AG04450 (cell line): ENCODE measurements around the gene CPNE2. TPM values are rescaled to one million over a fixed set of nuclear protein-coding genes. Genes with fewer than 3 reads are reported as not detected.

Source experiments
- CTCF ChIA-PET: fragments of 300-600, 350-600 bp; formaldehyde crosslinking; extraction: SDS; loops from one replicate; lab custom pipeline; 2022; ENCODE audit warnings: antibody characterized with exemption, inconsistent platforms; lab: Charles Lee
- POLR2A ChIA-PET: fragments of 350-600 bp; formaldehyde crosslinking; extraction: SDS; loops from one replicate; lab custom pipeline; 2021; ENCODE audit warnings: antibody characterized with exemption, inconsistent platforms; lab: Yijun Ruan, JAX
- DNase-seq: peaks from one replicate; pipeline ENCODE4 v3.0.0-alpha.2; 2011; ENCODE audit warnings: low read depth, low spot score
- H3K27ac ChIP-seq: one replicate; pipeline ENCODE4 v1.5.1; 2012; ENCODE audit warnings: low read depth, low read length, control low read depth
- H3K27me3 ChIP-seq: one replicate; pipeline ENCODE4 v1.6.0; 2012; ENCODE audit warnings: low read length; ENCODE audit not compliant: control insufficient read depth, insufficient read depth
- H3K4me3 ChIP-seq: 2 replicates; pipeline ENCODE4 v1.5.1; 2011; ENCODE audit warnings: mild to moderate bottlenecking, low read depth, low read length, control low read depth
- H3K9me3 ChIP-seq: 2 replicates; pipeline ENCODE4 v1.5.1; 2012; ENCODE audit warnings: low read length; ENCODE audit not compliant: control insufficient read depth, insufficient read depth
- polyA plus RNA-seq: library from polyadenylated mRNA; depleted of rRNA; stranded (reverse); fragments of >200 nt; gene quantifications from 2 replicates; pipeline ENCODE4 v1.2.3, GENCODE V29; 2011
- TF ChIP-seq, protein P1 (sequence below): IDR thresholded peaks from 2 replicates; pipeline ENCODE4 v1.5.1; 2011; ENCODE audit warnings: low read depth, low read length, control low read depth, inconsistent platforms

Gene CPNE2
- polyA plus RNA-seq, 1 experiment: 26.2 TPM

DNA sequence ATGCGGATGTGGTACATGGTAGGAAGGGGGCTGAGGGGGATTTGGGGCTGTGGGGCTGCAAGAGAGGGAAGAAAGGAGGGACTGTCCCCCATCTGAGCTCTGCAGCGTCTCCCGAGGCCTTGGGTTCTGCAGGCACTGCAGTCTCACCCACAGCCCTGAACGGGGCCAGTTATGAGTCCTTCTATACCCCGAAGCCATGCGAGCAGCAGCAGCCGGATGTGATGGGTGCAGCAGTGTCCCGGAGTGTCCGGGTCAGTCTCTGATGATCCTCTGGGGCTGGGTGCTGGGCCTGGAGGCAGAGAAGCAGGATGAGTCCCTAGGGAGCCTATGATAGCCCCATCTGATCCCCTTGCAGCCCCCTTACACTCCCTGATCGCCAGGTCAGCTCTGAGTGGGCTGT, 41.5 kb downstream of the CPNE2 start:
- TF ChIP-seq, protein P1, sequence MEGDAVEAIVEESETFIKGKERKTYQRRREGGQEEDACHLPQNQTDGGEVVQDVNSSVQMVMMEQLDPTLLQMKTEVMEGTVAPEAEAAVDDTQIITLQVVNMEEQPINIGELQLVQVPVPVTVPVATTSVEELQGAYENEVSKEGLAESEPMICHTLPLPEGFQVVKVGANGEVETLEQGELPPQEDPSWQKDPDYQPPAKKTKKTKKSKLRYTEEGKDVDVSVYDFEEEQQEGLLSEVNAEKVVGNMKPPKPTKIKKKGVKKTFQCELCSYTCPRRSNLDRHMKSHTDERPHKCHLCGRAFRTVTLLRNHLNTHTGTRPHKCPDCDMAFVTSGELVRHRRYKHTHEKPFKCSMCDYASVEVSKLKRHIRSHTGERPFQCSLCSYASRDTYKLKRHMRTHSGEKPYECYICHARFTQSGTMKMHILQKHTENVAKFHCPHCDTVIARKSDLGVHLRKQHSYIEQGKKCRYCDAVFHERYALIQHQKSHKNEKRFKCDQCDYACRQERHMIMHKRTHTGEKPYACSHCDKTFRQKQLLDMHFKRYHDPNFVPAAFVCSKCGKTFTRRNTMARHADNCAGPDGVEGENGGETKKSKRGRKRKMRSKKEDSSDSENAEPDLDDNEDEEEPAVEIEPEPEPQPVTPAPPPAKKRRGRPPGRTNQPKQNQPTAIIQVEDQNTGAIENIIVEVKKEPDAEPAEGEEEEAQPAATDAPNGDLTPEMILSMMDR: no peak
- no peak for DNase-seq
- CTCF ChIA-PET: no interaction called here

GRCh38 chr16:57134982-57135381, 42.6 kb downstream of the CPNE2 start:
- DNase-seq: no peak
- ChIA-PET CTCF (no interaction called here), POLR2A (interaction anchor here (0.6 kb wide), 1 partner anchor 313 kb away, joined by 5 read pairs; no protein-coding TSS in a partner anchor)
- H3K4me3 ChIP-seq: no peak overlapping the region
- H3K27me3 ChIP-seq: no peaks in the 10 kb centered on the region
- TF ChIP-seq, protein P1: no peak
- no peaks in the 10 kb centered on the region; the same call in 1 of the 2 replicates for H3K9me3 ChIP-seq
- H3K27ac ChIP-seq: no peak overlapping the region

More for the DNA sequence above, 41.5 kb downstream of the CPNE2 start:
- Histone ChIP-seq H3K4me3 (no peak overlapping the region), H3K27me3 (no peaks in the 10 kb centered on the region), H3K27ac (no peak overlapping the region), H3K9me3 (no peaks in the 10 kb centered on the region; the same call in 1 of the 2 replicates)
- POLR2A ChIA-PET: no interaction called here

GRCh38 chr16:57137043-57137442, 44.7 kb downstream of the CPNE2 start:
- TF ChIP-seq, protein P1: no peak
- H3K4me3 ChIP-seq: no peak overlapping the region
- no peaks in the 10 kb centered on the region for H3K27me3 ChIP-seq
- ChIA-PET POLR2A (no interaction called here), CTCF (interaction anchor here (0.6 to 1.1 kb wide), 2 partner anchors 53 to 271 kb away, joined by 3 read pairs; no protein-coding TSS in a partner anchor)
- H3K27ac ChIP-seq: no peak overlapping the region
- no peak for DNase-seq
- H3K9me3 ChIP-seq: no peaks in the 10 kb centered on the region; the same call in 1 of the 2 replicates

DNA sequence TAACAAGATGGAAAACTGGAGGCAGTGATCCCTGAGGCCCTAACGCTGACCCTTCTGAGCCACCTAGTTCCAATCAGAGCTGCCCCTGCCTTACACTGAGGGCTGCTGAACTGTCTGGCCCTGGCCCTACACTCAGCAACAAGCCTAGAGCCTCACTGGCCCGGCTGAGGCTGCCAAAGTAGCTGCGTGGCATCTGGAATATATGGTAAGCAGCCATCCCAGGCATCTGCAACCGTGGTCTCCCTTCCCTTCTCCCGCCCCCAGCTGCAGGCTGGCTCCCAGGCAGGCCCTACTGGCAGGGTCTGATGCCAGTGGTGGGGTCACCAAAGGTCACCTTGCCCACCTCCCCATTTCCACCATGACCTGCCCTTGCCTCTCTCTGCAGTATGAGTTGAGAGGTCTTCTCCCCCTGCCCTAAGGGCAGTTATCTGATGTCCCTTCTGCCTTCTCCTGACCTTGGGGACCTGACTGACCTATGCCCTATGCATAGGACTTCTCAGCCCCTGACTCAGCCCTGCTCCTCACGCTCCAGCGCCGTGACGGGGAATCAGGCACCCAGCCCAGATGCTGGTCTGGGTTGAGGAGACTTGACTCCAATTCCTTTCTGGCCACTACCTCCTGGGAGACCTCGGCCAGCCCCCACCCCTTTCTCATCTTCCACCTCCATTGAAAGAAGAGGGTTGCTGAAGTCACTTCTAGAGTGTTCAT, 45.3 kb downstream of the CPNE2 start:
- TF ChIP-seq, protein P1: no peak
- Histone ChIP-seq H3K27ac (no peak overlapping the region), H3K27me3 (no peaks in the 10 kb centered on the region), H3K9me3 (no peaks in the 10 kb centered on the region; the same call in 1 of the 2 replicates), H3K4me3 (no peak overlapping the region)
- ChIA-PET CTCF (interaction anchor here (1.1 kb wide), 1 partner anchor 54 kb away, joined by 3 read pairs; no protein-coding TSS in a partner anchor), POLR2A (no interaction called here)
- no peak for DNase-seq

- H3K4me3 ChIP-seq: no peak overlapping the region
- POLR2A ChIA-PET: no interaction called here
- no peak overlapping the region for H3K27ac ChIP-seq
- CTCF ChIA-PET: interaction anchor here (1.1 kb wide), 1 partner anchor 54 kb away, joined by 3 read pairs; no protein-coding TSS in a partner anchor
- TF ChIP-seq, protein P1: no peak
- H3K27me3 ChIP-seq: no peaks in the 10 kb centered on the region
- H3K9me3 ChIP-seq: no peaks in the 10 kb centered on the region; the same call in 1 of the 2 replicates
- DNase-seq: no peak
Measured at GRCh38 chr16:57138281-57138935, 46.0 kb downstream of the CPNE2 start.
